MG63 (cell line): ENCODE results near the gene BPIFB2. TPM values are rescaled to one million over a fixed set of nuclear protein-coding genes. Genes with fewer than 3 reads are reported as not detected.

Experiments
- DNase-seq: peaks from one replicate; pipeline ENCODE4 v3.0.0-alpha.2; 2020
- H3K27me3 ChIP-seq: fragments of 250-450 bp; sonication (Bioruptor Pico); 2 replicates; pipeline ENCODE4 v1.5.1; 2020; ENCODE audit warnings: mild to moderate bottlenecking, moderate library complexity
- H3K36me3 ChIP-seq: fragments of 250-450 bp; sonication (Bioruptor Pico); 2 replicates; pipeline ENCODE4 v1.5.1; 2020; ENCODE audit warnings: mild to moderate bottlenecking, moderate library complexity
- H3K4me3 ChIP-seq: fragments of 250-450 bp; sonication (Bioruptor Pico); 2 replicates; pipeline ENCODE4 v1.5.1; 2020; ENCODE audit warnings: mild to moderate bottlenecking, moderate library complexity
- H3K9me3 ChIP-seq: fragments of 250-450 bp; sonication (Bioruptor Pico); 2 replicates; pipeline ENCODE4 v1.5.1; 2020; ENCODE audit warnings: mild to moderate bottlenecking, moderate library complexity
- total RNA-seq: library from RNA; depleted of rRNA; stranded (reverse); fragments of >200 nt; shearing (Covaris generic); gene quantifications from 2 replicates; pipeline ENCODE4 v1.2.3, GENCODE V29; 2014; ENCODE audit warnings: low replicate concordance

The BPIFB2 gene
- total RNA-seq, 1 experiment from 2014 or later = not detected

DNA sequence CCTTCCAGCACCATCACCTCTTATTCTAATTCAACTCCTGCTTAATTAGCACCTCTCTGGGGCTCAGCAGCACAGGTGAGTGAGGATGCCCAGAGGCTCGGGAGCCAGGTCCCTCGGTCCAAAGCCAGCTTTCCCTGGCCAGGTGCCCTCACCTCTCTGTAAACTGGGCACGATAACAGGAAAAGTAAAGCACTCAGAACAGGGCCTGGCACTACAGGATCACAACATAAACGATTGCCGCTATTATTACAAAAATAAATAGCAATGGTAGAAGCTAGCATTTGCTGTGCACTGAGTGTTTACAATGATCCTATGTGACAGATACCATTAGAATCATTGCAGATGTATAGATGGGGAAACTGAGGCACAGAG lies 2.6 kb downstream of the BPIFB2 start:
- no peaks in the 10 kb centered on the region; the same call in none of the 2 replicates for H3K9me3 ChIP-seq

DNA sequence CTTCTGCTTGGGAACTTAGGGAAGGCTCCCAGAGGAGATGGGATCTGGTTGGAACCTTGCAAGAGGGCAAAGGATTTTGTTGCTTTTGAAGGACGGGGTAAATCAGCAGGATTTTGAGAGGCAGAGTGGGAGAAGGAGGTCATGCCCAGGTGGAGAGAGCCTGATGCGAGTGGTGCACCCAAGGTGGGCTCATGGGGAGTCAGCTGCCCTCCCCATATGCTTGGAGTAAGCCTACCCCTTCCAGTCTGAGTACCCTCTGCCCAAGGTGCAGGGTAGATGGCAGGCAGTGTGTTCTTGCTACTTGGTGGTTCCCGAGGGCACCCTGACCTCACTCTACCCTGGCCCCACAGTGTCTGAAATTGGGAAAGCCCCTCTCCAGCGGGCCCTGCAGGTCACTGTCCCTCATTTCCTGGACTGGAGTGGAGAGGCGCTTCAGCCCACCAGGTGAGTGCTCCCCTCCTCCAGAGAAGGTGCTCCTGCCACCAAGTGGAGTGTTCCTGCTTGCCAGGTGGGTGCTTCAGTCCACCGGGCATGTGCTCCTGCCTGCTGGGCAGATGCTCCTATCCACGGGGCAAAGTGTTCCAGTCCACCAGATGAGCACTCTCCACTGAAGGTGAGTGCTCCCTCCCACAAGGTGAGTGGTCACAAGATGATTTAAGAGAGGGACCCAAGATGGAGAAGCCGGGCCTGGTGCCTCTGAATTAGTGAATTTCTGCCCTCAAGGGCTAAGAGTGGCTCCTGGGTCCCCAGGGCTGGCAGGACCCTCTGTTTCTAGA lies 3.4 kb downstream of the BPIFB2 start:
- no peak for DNase-seq
- Histone ChIP-seq H3K36me3 (no peaks in the 10 kb centered on the region), H3K9me3 (no peaks in the 10 kb centered on the region), H3K27me3 (no peaks in the 10 kb centered on the region), H3K4me3 (no peak overlapping the region)

More for the DNA sequence above, 2.6 kb downstream of the BPIFB2 start:
- Histone ChIP-seq H3K27me3 (no peaks in the 10 kb centered on the region), H3K4me3 (no peak overlapping the region), H3K36me3 (no peaks in the 10 kb centered on the region)
- no peak for DNase-seq

DNA sequence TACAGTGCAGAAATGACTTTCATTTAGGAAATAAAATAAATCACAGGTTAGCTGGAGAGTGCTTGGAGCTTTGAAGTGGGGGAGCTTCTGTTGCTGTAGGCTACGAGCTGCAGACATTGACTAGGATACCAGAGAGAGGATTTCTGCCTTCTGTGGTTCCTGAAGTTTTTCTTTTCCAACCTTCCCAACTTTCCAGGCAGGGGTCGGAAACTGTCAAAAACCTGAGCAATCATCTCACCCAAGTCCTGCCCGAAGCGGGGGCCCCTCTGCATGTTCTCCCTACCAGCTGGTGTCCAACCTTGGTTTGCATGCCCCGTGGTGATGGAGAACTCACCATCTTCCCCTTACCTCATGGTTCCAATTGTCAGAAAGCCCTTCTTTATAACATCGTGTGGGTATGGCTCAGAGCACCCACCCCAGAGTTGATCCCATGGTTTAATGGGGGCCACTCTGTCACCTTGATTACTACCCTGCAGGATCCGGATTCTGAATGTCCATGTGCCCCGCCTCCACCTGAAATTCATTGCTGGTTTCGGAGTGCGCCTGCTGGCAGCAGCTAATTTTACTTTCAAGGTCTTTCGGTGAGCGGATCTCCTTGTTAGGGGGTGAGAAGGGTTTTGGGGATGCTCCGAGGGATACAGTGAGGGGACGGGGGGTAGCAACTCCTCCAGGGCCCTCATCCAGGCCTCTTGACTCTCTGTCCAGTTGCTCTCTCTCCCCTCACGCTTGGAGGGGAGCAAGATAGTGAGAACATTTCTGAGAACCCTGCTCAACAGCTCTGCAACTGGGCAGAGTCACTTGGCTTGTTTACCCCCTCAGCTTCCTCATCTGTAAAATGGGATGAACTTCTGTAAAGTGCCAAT lies 5.1 kb downstream of the BPIFB2 start:
- H3K9me3 ChIP-seq = no peaks in the 10 kb centered on the region
- no peaks in the 10 kb centered on the region for H3K27me3 ChIP-seq
- no peak overlapping the region for H3K4me3 ChIP-seq
- DNase-seq = no peak
- H3K36me3 ChIP-seq = no peaks in the 10 kb centered on the region

DNA sequence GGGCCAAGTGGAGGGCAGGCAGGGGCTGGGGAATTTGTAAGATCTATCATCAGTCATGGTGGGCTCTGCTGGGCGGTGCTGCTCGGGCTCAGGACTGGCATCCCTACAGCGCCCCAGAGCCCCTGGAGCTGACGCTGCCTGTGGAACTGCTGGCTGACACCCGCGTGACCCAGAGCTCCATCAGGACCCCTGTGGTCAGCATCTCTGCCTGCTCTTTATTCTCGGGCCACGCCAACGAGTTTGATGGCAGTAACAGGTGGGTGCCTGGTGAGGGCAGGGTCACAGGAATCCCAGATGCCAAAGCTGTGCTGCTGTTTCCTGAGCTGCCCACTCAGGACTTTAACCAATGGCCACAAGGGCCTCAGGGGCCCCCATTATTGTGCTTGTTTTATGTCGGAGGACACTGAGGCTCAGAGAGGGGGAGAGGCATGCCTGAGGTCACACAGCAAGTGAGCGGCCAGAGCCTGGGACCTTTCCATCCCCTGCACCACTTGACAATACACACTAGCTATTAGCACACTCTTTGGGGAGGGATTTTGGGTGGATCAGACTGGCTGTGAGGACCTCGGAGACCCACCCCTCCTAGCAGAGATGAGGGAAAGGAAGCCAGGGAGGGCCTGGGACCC lies 6.3 kb downstream of the BPIFB2 start:
- no peak for DNase-seq
- H3K27me3 ChIP-seq = no peaks in the 10 kb centered on the region
- H3K9me3 ChIP-seq = no peaks in the 10 kb centered on the region
- no peak overlapping the region for H3K4me3 ChIP-seq
- H3K36me3 ChIP-seq = no peaks in the 10 kb centered on the region

DNA sequence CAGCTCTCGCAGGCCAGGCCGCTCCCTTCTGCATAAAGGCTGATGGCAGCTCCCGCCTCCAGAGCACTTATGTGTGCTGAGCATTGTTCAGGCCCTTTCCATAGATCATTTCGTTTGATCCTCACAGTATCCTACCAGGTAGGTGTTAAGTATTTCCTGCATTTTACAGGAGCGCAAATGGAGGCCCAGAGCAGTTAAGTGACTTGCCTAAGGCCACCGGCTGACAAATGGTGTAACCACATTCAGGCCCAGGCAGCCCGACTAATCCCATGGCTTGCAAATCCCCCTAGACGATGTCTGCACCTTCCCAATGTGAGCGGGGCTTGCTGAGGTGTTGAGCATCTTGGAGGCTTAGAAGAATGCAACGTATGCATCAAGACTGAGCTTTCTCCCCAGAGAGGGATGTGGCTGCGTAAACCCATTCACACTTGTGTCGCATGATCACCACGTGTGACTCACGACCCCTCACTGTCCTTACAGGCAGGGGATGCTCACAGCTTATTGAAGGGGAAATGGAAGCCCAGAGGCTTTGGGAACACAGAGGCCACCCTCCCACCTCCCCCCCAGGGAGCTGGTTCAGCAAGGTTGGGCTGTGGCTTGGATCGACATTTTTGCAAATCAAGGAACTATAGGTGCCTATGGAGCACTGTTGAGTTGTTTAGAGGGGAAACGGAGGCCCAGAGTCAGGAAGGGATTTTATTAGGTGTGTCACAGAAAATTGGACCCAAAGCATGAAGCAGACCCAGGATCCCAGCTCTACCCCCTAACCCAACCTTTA lies 7.0 kb downstream of the BPIFB2 start:
- H3K4me3 ChIP-seq = no peak overlapping the region
- H3K9me3 ChIP-seq = no peaks in the 10 kb centered on the region
- no peaks in the 10 kb centered on the region for H3K36me3 ChIP-seq
- H3K27me3 ChIP-seq = no peaks in the 10 kb centered on the region
- DNase-seq = no peak

DNA sequence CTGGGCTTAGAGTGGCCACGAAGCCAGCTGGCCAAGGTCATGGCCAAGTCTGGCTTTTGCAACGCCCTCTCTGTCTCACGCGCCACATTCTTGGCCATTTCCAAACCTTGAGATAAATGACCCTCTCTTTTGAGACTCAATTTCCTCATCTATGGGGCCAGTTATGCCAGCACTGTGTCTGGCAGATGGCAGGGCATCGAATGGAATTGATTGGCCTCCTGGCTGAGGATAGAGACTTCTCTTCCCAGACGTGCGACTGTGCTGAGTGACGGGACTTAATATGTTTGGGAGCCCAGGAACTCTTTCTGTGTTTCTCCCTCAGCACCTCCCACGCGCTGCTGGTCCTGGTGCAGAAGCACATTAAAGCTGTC lies 7.6 kb downstream of the BPIFB2 start:
- Histone ChIP-seq H3K9me3 (no peaks in the 10 kb centered on the region), H3K4me3 (no peak overlapping the region), H3K27me3 (no peaks in the 10 kb centered on the region), H3K36me3 (no peaks in the 10 kb centered on the region)
- no peak for DNase-seq

DNA sequence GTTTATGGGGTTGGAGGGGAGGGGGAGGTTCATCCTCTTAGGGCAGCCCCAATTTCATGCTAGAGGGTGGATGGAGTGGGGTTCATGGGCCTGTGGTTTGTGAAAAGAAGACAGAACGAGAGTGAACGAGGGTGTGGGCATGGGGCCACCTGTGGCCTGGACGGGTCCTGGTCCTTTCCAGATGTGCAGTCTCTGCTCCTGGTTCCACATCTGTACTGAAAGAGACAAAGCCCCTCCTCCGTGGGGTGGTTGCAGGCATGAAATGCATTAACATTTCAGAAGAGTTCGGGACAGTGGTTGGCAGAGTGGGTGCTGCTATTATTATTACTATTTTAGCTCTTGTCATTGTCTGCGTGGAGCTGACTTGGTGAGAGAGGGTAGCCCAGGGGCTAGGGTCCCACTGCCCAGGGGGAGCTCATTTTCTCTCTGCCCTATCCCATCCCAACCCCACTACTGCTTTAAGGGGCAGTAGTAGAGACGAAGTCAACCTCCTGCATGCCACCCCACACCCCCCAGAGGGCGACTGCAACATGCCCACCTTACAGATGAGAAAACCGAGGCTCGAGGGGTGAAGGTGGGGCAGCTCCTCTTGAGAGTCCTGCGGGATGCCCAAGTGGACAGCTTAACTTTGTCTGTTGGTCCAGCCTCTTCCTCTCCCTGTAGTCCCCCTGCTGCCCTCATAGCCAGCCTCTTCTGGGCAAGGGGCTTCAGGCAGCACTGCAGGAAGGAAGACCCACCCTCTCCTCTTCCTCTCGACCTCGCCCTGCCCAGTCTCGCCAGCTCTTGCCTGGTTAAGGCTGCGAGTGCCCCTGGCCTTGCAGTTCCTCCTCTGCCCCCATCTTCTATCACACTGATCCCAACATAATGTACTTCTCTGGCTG lies 8.4 kb downstream of the BPIFB2 start:
- Histone ChIP-seq H3K9me3 (no peaks in the 10 kb centered on the region), H3K36me3 (no peaks in the 10 kb centered on the region), H3K4me3 (no peak overlapping the region), H3K27me3 (no peaks in the 10 kb centered on the region)
- DNase-seq = no peak

DNA sequence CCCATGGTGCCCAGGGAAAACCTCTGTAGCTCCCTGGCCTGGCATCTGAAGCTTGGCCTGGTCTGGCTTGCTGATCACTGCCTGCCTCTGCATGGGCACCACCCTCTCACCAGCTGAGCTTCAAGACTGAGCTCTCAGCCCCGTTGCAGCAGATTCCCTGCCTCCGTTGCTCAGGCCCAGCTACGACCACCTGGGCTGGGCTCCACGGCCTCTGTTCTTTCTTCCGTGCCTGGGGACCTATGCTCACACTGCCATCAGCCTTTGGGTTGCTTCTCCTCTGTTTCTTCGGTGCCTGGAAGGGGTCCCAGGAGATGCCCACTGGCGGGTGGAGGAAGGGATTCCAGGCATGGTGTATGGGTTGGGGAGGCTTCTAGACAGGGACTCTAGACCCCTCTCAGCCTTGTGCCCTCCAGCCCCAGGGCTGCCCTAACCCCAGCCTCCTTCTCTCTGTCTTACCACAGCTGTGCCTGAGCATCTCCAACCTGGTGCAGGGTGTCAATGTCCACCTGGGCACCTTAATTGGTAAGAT lies 9.1 kb downstream of the BPIFB2 start:
- Histone ChIP-seq H3K27me3 (no peaks in the 10 kb centered on the region), H3K9me3 (no peaks in the 10 kb centered on the region), H3K4me3 (no peak overlapping the region), H3K36me3 (no peaks in the 10 kb centered on the region)
- no peak for DNase-seq

DNA sequence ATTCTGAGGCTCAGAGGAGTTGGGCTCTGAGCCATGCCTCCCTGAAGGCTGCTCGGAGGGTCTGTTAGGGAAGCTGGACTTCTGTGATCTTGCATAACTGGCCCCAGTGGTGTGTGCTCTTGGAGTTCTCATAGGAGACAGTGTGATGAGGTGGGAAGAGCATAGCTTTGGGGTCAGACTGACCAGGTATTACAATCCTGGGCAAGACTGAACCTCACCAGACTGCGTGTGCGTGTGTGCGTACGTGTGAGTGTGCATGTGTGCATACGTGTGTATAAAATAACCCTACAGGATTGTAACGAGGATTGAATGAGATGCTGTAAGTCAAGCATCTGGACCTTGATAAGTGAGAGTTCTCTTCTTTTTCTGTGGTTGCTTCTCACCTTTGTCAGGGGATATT lies 10.0 kb downstream of the BPIFB2 start:
- DNase-seq = no peak
- Histone ChIP-seq H3K36me3 (no peaks in the 10 kb centered on the region), H3K9me3 (no peaks in the 10 kb centered on the region), H3K27me3 (no peaks in the 10 kb centered on the region), H3K4me3 (no peak overlapping the region)

DNA sequence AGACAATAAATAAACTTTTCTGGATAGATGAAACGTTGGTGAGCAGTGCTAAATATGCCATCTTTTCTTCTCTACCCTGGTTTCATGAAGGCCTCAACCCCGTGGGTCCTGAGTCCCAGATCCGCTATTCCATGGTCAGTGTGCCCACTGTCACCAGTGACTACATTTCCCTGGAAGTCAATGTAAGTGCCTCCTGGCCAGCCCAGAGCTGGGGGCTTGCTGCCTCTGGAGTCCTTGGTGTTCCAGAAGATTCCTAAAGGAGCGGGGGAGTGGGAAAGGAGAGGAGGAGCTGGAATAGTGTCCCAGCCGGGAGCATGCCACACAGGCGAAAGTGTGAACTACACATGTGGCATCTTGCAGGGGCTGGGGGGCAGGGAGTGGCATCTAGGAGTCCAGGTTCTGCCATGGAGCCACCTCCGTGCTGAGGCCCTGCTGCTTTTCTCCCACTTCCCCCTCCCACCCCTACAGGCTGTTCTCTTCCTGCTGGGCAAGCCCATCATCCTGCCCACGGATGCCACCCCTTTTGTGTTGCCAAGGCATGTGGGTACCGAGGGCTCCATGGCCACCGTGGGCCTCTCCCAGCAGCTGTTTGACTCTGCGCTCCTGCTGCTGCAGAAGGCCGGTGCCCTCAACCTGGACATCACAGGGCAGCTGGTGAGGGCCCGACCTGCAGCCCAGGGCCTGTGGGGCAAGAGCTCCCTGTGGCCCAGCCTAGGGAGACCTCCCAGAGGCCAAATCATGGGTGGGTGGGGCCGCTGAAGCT lies 10.8 kb downstream of the BPIFB2 start:
- Histone ChIP-seq H3K9me3 (no peaks in the 10 kb centered on the region), H3K36me3 (no peaks in the 10 kb centered on the region), H3K27me3 (no peaks in the 10 kb centered on the region), H3K4me3 (no peak overlapping the region)
- DNase-seq = no peak

DNA sequence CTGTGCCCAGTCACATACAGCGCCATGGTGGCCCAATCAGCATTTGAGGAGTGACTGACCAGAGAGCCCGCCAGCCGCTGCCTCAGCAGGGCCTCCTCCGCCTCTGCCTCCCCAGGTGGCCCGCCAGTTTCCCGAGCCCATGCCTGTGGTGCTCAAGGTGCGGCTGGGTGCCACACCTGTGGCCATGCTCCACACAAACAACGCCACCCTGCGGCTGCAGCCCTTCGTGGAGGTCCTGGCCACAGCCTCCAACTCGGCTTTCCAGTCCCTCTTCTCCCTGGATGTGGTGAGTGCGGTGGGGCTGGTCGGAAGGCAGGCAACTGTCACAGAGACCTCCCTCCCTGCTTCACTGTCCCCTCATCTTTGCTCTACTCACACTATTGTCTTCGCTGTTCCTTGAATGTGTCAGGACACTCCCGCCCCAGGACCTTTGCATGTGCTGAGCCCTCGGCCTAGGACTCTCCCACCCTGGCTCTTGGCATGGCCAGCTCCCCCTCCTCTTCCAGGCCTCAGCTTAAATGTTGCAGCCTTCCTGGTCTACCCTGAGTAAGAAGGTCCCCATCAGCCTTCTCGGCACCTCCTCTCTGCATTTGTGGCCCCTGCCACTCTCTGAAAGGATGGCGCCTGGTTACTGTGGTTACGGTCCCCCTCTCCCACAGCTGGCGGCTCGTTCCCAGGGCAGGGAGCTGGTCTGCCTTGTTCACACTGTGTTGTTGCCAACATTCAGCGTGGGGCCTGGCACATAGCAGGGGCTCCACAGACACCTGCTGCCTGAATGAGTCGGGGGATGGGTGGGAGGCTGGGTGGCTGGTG lies 12.2 kb downstream of the BPIFB2 start:
- Histone ChIP-seq H3K9me3 (no peaks in the 10 kb centered on the region), H3K27me3 (no peaks in the 10 kb centered on the region), H3K4me3 (no peak overlapping the region), H3K36me3 (no peaks in the 10 kb centered on the region)
- no peak for DNase-seq

DNA sequence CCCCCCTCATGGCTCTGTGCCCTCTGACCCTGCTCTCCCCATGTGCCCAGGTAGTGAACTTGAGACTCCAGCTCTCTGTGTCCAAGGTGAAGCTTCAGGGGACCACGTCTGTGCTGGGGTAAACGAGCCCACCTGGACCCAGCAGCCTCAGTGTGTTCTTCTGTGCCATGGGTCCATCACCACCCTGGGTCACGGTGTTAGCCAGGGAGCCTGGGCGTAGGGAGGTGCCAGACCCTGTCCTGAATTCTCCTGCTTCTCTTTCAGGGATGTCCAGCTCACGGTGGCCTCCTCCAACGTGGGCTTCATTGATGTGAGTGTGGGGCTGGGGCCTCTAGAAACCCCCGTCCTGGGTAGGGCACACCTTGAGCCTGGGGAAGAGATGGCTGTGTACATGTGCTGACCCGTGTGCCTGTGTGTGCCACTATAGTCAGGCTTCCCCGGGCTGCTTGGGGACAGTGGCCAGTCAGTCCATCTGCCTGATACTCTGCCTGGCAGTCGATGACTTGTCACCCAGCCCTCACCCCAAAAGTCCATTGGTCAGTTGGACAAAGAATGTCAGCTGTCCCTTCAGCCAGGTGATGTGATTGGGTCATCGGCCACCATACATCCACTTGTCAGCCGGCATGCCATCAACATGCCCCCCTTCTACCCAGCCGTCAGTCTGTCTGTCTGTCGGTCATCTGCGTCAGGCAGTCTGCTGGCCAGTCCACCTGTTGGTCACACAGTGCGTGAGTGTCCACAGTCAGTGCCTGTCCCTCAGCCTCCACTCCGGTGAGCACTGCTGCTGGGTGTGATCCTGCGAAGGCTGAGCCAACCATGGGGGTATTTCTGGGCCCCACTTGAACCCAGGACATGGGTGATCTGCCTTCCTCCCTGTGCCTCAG lies 13.0 kb downstream of the BPIFB2 start:
- Histone ChIP-seq H3K9me3 (no peaks in the 10 kb centered on the region), H3K36me3 (no peaks in the 10 kb centered on the region), H3K4me3 (no peak overlapping the region), H3K27me3 (no peaks in the 10 kb centered on the region)
- no peak for DNase-seq

DNA sequence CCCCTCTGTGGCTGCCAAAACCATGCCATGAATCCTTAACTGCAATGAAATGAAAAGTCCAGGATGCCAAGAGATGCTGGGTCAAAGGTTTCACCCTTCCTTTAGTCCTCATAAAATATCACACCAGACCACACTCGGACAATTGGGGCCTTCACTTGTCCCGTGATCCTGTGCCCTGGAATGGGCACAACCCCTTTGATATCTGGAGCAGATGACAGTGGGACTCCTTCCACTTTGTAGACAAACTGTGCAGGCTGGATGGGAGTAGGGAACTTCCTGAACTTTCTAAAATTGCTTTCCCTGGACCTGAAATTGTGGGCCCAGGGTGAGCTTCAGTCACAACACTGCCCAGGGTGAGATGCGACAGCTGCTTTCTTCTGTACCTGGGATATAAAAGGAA lies 14.4 kb downstream of the BPIFB2 start:
- Histone ChIP-seq H3K9me3 (no peaks in the 10 kb centered on the region), H3K4me3 (no peak overlapping the region), H3K36me3 (no peaks in the 10 kb centered on the region), H3K27me3 (no peaks in the 10 kb centered on the region)
- no peak for DNase-seq

DNA sequence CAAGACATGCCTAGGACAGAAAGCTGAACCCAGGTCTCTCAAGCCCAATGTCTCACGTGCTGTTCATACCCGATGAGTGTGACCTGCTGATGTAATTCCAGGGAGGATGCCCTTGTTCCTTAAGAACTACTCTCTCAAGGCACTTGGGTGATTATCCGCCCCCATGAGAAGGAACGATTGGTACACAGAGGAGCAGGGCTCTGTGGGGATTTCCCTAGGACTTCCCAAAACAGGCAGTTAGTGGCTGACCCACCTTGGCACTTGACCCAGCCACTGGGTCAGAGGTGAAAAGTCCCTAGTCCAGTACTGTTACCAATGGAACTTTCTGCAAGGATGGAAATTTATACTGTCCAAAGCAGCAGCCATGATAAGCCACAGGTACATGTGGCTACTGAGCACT lies 14.8 kb downstream of the BPIFB2 start:
- Histone ChIP-seq H3K27me3 (no peaks in the 10 kb centered on the region), H3K4me3 (no peak overlapping the region), H3K9me3 (no peaks in the 10 kb centered on the region), H3K36me3 (no peaks in the 10 kb centered on the region)
- DNase-seq = no peak
